Embryonic facial prominence (tissue), 1 donor: ENCODE results near the gene THSD4.

Source experiments
- DNase-seq: peaks from one replicate; pipeline ENCODE4 v3.0.0-alpha.2; 2016; ENCODE audit errors: extremely low spot score

Gene THSD4

GRCh38 chr15:71452893-71453292 lies 337.6 kb downstream of the THSD4 start:
- no peak for DNase-seq

GRCh38 chr15:71454462-71454996 lies 339.3 kb downstream of the THSD4 start:
- no peak for DNase-seq

GRCh38 chr15:71455107-71455506 lies 339.8 kb downstream of the THSD4 start:
- DNase-seq: no peak

GRCh38 chr15:71455878-71456277 lies 340.6 kb downstream of the THSD4 start:
- DNase-seq: no peak

GRCh38 chr15:71456362-71456761 lies 341.1 kb downstream of the THSD4 start:
- no peak for DNase-seq

GRCh38 chr15:71456811-71457210 lies 341.5 kb downstream of the THSD4 start:
- DNase-seq: no peak

- DNase-seq: no peak
Measured at GRCh38 chr15:71458089-71458660, 342.9 kb downstream of the THSD4 start.

GRCh38 chr15:71461748-71462147 lies 346.5 kb downstream of the THSD4 start:
- DNase-seq: no peak

GRCh38 chr15:71462638-71463037 lies 347.4 kb downstream of the THSD4 start:
- DNase-seq: no peak

GRCh38 chr15:71463156-71463665 lies 347.9 kb downstream of the THSD4 start:
- no peak for DNase-seq

- no peak for DNase-seq
Measured at GRCh38 chr15:71465131-71465955, 350.1 kb downstream of the THSD4 start.

- no peak for DNase-seq
Measured at GRCh38 chr15:71468715-71469114, 353.4 kb downstream of the THSD4 start.

- no peak for DNase-seq
Measured at GRCh38 chr15:71469413-71469812, 354.1 kb downstream of the THSD4 start.

- DNase-seq: no peak
Measured at GRCh38 chr15:71471347-71471746, 356.1 kb downstream of the THSD4 start.

GRCh38 chr15:71472566-71472965 lies 357.3 kb downstream of the THSD4 start:
- no peak for DNase-seq

- no peak for DNase-seq
Measured at GRCh38 chr15:71473751-71474150, 358.5 kb downstream of the THSD4 start.

- DNase-seq: no peak
Measured at GRCh38 chr15:71476823-71477222, 361.6 kb downstream of the THSD4 start.

GRCh38 chr15:71480556-71480955 lies 365.3 kb downstream of the THSD4 start:
- DNase-seq: no peak

- DNase-seq: no peak
Measured at GRCh38 chr15:71484080-71484479, 368.8 kb downstream of the THSD4 start.

GRCh38 chr15:71485094-71485693 lies 369.9 kb downstream of the THSD4 start:
- DNase-seq: no peak

- no peak for DNase-seq
Measured at GRCh38 chr15:71489570-71489969, 374.3 kb downstream of the THSD4 start.

- DNase-seq: no peak
Measured at GRCh38 chr15:71493526-71493925, 378.3 kb downstream of the THSD4 start.
